Neural progenitor cell (in vitro differentiated cells): ENCODE data around the gene STRIP1.
A peak's percentile ranks its signal among the peaks of the same experiment; 100 is the strongest.

Experiments used
- EZH2 ChIP-seq: fragments of 200-600 bp; sonication (generic); IDR thresholded peaks from 2 replicates; pipeline ENCODE4 v1.6.1; 2017; ENCODE audit warnings: antibody characterized with exemption, mild to moderate bottlenecking, moderate library complexity
- EZH2phosphoT487 ChIP-seq: fragments of 200-600 bp; sonication (generic); IDR thresholded peaks from 2 replicates; pipeline ENCODE4 v1.6.1; 2017; ENCODE audit warnings: antibody characterized with exemption
- TF ChIP-seq, protein P1 (sequence below): fragments of 200-600 bp; sonication (generic); IDR thresholded peaks from 2 replicates; pipeline ENCODE4 v1.5.1; 2017; ENCODE audit warnings: antibody characterized with exemption, mild to moderate bottlenecking

GRCh38 chr1:110060034-110060661, 25.7 kb downstream of the STRIP1 start:
- TF ChIP-seq, protein P1, sequence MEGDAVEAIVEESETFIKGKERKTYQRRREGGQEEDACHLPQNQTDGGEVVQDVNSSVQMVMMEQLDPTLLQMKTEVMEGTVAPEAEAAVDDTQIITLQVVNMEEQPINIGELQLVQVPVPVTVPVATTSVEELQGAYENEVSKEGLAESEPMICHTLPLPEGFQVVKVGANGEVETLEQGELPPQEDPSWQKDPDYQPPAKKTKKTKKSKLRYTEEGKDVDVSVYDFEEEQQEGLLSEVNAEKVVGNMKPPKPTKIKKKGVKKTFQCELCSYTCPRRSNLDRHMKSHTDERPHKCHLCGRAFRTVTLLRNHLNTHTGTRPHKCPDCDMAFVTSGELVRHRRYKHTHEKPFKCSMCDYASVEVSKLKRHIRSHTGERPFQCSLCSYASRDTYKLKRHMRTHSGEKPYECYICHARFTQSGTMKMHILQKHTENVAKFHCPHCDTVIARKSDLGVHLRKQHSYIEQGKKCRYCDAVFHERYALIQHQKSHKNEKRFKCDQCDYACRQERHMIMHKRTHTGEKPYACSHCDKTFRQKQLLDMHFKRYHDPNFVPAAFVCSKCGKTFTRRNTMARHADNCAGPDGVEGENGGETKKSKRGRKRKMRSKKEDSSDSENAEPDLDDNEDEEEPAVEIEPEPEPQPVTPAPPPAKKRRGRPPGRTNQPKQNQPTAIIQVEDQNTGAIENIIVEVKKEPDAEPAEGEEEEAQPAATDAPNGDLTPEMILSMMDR, result peak; percentile 81
- TF ChIP-seq EZH2 (no peak), EZH2phosphoT487 (no peak)
